ENCODE measurements around the gene PTK7.

PTK7 gene

GRCh38 chr6:43075670-43076463, at the start of gene PTK7:
Gene PTK7 (plus strand): TSS chr6:43076314. CDS start chr6:43076489, 175 bp downstream.
- TF ChIP-seq CSDC2 (CRISPR knock-in tag; IDR thresholded peaks at IDR 0.05) (no peak), CREB5 (CRISPR knock-in tag; IDR thresholded peaks at IDR 0.05; ENCODE audit: low read depth) (no peak), ZFP3 (CRISPR knock-in tag; IDR thresholded peaks at IDR 0.05) (no peak), ZFP30 (CRISPR knock-in tag; IDR thresholded peaks at IDR 0.05) (no peak), TCF4 (CRISPR knock-in tag; IDR thresholded peaks at IDR 0.05; ENCODE audit: borderline replicate concordance) (no peak), OSR1 (CRISPR knock-in tag; IDR thresholded peaks at IDR 0.05) (no peak), ZNF8 (CRISPR knock-in tag; IDR thresholded peaks at IDR 0.05) (no peak), PPARA (CRISPR knock-in tag; IDR thresholded peaks at IDR 0.05; ENCODE audit: borderline replicate concordance) (no peak), BACH2 (CRISPR knock-in tag; IDR thresholded peaks at IDR 0.05; ENCODE audit: borderline replicate concordance) (no peak), ZC3H10 (CRISPR knock-in tag; IDR thresholded peaks at IDR 0.05) (no peak), ZNF70 (CRISPR knock-in tag; IDR thresholded peaks at IDR 0.05) (no peak), ZNF565 (CRISPR knock-in tag; conservative IDR thresholded peaks at IDR 0.05; ENCODE audit: low read depth) (no peak), GLIS3 (CRISPR knock-in tag; IDR thresholded peaks at IDR 0.05) (no peak)
- TF ChIP-seq, protein P1, sequence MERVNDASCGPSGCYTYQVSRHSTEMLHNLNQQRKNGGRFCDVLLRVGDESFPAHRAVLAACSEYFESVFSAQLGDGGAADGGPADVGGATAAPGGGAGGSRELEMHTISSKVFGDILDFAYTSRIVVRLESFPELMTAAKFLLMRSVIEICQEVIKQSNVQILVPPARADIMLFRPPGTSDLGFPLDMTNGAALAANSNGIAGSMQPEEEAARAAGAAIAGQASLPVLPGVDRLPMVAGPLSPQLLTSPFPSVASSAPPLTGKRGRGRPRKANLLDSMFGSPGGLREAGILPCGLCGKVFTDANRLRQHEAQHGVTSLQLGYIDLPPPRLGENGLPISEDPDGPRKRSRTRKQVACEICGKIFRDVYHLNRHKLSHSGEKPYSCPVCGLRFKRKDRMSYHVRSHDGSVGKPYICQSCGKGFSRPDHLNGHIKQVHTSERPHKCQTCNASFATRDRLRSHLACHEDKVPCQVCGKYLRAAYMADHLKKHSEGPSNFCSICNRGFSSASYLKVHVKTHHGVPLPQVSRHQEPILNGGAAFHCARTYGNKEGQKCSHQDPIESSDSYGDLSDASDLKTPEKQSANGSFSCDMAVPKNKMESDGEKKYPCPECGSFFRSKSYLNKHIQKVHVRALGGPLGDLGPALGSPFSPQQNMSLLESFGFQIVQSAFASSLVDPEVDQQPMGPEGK (CRISPR knock-in tag; IDR thresholded peaks at IDR 0.05; ENCODE audit: borderline replicate concordance) = no peak
- TF ChIP-seq, protein P2, sequence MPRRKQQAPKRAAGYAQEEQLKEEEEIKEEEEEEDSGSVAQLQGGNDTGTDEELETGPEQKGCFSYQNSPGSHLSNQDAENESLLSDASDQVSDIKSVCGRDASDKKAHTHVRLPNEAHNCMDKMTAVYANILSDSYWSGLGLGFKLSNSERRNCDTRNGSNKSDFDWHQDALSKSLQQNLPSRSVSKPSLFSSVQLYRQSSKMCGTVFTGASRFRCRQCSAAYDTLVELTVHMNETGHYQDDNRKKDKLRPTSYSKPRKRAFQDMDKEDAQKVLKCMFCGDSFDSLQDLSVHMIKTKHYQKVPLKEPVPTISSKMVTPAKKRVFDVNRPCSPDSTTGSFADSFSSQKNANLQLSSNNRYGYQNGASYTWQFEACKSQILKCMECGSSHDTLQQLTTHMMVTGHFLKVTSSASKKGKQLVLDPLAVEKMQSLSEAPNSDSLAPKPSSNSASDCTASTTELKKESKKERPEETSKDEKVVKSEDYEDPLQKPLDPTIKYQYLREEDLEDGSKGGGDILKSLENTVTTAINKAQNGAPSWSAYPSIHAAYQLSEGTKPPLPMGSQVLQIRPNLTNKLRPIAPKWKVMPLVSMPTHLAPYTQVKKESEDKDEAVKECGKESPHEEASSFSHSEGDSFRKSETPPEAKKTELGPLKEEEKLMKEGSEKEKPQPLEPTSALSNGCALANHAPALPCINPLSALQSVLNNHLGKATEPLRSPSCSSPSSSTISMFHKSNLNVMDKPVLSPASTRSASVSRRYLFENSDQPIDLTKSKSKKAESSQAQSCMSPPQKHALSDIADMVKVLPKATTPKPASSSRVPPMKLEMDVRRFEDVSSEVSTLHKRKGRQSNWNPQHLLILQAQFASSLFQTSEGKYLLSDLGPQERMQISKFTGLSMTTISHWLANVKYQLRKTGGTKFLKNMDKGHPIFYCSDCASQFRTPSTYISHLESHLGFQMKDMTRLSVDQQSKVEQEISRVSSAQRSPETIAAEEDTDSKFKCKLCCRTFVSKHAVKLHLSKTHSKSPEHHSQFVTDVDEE (CRISPR knock-in tag; IDR thresholded peaks at IDR 0.05) = no peak
- TF ChIP-seq, protein P3, sequence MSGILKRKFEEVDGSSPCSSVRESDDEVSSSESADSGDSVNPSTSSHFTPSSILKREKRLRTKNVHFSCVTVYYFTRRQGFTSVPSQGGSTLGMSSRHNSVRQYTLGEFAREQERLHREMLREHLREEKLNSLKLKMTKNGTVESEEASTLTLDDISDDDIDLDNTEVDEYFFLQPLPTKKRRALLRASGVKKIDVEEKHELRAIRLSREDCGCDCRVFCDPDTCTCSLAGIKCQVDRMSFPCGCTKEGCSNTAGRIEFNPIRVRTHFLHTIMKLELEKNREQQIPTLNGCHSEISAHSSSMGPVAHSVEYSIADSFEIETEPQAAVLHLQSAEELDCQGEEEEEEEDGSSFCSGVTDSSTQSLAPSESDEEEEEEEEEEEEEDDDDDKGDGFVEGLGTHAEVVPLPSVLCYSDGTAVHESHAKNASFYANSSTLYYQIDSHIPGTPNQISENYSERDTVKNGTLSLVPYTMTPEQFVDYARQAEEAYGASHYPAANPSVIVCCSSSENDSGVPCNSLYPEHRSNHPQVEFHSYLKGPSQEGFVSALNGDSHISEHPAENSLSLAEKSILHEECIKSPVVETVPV (CRISPR knock-in tag; IDR thresholded peaks at IDR 0.05) = no peak
- peak; percentile 76 for ATAC-seq

DNA sequence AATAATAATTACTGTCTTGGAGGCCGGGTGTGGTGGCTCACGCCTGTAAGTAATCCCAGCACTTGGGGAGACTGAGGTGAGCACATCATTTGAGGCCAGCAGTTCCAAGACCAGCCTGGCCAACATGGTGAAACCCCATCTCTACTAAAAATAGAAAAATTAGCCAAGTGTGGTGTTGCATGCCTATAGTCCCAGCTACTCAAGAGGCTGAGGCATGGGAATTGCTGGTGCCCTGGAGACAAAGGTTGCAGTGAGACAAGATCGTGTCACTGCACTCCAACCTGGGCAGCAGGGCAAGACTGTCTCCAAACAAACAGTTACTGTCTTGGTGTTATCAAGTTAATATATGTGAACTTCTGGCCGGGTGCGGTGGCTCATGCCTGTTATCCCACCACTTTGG, 49.7 kb upstream of the PTK7 start:
- TF ChIP-seq GLIS3 (CRISPR knock-in tag; IDR thresholded peaks at IDR 0.05) = no peak
- TF ChIP-seq, protein P3 (CRISPR knock-in tag; IDR thresholded peaks at IDR 0.05) = no peak
- no peak for TF ChIP-seq CREB5 (CRISPR knock-in tag; IDR thresholded peaks at IDR 0.05; ENCODE audit: low read depth)
- TF ChIP-seq ZC3H10 (CRISPR knock-in tag; IDR thresholded peaks at IDR 0.05) = no peak
- no peak for TF ChIP-seq ZFP30 (CRISPR knock-in tag; IDR thresholded peaks at IDR 0.05)
- no peak for TF ChIP-seq ZNF70 (CRISPR knock-in tag; IDR thresholded peaks at IDR 0.05)
- no peak for TF ChIP-seq POU6F1 (CRISPR knock-in tag; IDR thresholded peaks at IDR 0.05; ENCODE audit: borderline replicate concordance, low read depth)
- TF ChIP-seq CSDC2 (CRISPR knock-in tag; IDR thresholded peaks at IDR 0.05) = no peak
- no peak for TF ChIP-seq PPARA (CRISPR knock-in tag; IDR thresholded peaks at IDR 0.05; ENCODE audit: borderline replicate concordance)
- TF ChIP-seq TOX (CRISPR knock-in tag; IDR thresholded peaks at IDR 0.05; ENCODE audit: borderline replicate concordance) = no peak
- TF ChIP-seq ZNF8 (CRISPR knock-in tag; IDR thresholded peaks at IDR 0.05) = no peak
- TF ChIP-seq ZFP3 (CRISPR knock-in tag; IDR thresholded peaks at IDR 0.05) = no peak
- TF ChIP-seq BACH2 (CRISPR knock-in tag; IDR thresholded peaks at IDR 0.05; ENCODE audit: borderline replicate concordance) = no peak
- TF ChIP-seq SNAI2 (CRISPR knock-in tag; IDR thresholded peaks at IDR 0.05) = no peak
- TF ChIP-seq ESRRG (CRISPR knock-in tag; IDR thresholded peaks at IDR 0.05) = no peak
- no peak for TF ChIP-seq ISL1 (CRISPR knock-in tag; IDR thresholded peaks at IDR 0.05)
- TF ChIP-seq TCF4 (CRISPR knock-in tag; IDR thresholded peaks at IDR 0.05; ENCODE audit: borderline replicate concordance) = no peak

More for the DNA sequence above, 49.7 kb upstream of the PTK7 start:
- ATAC-seq = no peak

Measured in SK-N-SH treated with all-trans-retinoic acid at 6 μM for 48 hours (cell line).